ENCODE data around the gene SPEN. TPM values are rescaled to one million over a fixed set of nuclear protein-coding genes. Genes with fewer than 3 reads are reported as not detected.
A peak's percentile ranks its signal among the peaks of the same experiment; 100 is the strongest.

Gene SPEN
- total and polyA plus RNA-seq, 2 of the 13 experiments (the other 11 are each of a cell fraction or from before 2014, with no cell fraction given) = 4.8 to 14.0 TPM

DNA sequence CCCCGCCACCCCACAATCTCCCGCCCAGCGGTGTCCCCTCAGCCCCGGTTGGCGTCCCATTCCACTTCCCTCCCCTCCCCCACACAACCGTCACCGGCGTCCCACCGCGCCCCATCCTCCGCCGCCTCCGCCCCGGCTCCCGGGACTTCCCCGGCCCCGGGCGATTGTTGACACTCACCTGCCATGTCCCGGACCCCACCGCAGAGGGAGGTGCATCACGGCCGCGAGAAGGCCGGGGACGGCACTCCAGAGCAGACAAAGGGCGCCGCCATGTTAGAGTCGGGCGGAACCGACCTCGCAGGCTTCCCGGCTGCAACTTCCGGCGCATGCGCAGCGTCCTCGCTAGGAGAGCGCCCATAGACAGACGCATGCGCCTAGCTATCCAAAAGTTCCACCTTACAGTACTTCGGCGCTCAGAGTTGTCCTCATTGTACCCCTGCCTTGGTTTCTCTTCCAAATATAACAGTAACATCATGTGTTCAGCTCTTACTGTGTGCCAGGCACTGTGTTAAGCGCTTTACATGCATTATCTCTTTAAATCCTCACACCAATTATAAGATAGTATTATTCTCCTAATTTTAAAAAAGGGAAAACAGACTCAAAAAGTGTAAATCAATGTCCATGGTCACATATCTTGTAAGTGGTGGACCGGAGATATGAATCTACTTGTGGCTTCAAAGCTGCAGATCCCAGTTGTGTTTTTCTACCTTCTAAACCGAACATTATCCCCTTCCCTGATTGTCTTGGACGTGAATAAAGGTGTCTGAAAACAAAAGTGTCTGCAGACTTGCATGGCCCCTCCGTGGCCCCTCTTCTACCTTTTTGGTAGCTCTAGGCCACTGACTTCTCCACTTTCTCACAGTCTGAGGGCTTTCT lies 128.5 kb downstream of the SPEN start, which contains the start of gene ZBTB17 (continued):
- TF ChIP-seq ZNF704 (CRISPR knock-in tag; IDR thresholded peaks at IDR 0.05; ENCODE audit: borderline replicate concordance) (peak; percentile 34; the same call in 1 of the 2 replicates), ZNF251 (CRISPR knock-in tag; IDR thresholded peaks at IDR 0.05) (no peak), THRA (CRISPR knock-in tag; IDR thresholded peaks at IDR 0.05; ENCODE audit: borderline replicate concordance) (0 out of 2 replicates have a peak, but pooled peaks have one; percentile 49), NFE2L2 (IDR thresholded peaks at IDR 0.05; ENCODE audit: low read length) (no peak), ZNF282 (IDR thresholded peaks at IDR 0.05; ENCODE audit: partially characterized antibody) (no peak), KLF6 (CRISPR knock-in tag; IDR thresholded peaks at IDR 0.05) (no peak), ZFP90 (CRISPR knock-in tag; IDR thresholded peaks at IDR 0.05; ENCODE audit: borderline replicate concordance) (0 out of 2 replicates have a peak, but pooled peaks have one; percentile 56), MATR3 (CRISPR knock-in tag; IDR thresholded peaks at IDR 0.05) (no peak), KLF15 (CRISPR knock-in tag; IDR thresholded peaks at IDR 0.05; ENCODE audit: borderline replicate concordance) (no peak), JUND (CRISPR knock-in tag; IDR thresholded peaks at IDR 0.05) (0 out of 2 replicates have a peak, but pooled peaks have one; percentile 25)
- TF ChIP-seq, protein P1, sequence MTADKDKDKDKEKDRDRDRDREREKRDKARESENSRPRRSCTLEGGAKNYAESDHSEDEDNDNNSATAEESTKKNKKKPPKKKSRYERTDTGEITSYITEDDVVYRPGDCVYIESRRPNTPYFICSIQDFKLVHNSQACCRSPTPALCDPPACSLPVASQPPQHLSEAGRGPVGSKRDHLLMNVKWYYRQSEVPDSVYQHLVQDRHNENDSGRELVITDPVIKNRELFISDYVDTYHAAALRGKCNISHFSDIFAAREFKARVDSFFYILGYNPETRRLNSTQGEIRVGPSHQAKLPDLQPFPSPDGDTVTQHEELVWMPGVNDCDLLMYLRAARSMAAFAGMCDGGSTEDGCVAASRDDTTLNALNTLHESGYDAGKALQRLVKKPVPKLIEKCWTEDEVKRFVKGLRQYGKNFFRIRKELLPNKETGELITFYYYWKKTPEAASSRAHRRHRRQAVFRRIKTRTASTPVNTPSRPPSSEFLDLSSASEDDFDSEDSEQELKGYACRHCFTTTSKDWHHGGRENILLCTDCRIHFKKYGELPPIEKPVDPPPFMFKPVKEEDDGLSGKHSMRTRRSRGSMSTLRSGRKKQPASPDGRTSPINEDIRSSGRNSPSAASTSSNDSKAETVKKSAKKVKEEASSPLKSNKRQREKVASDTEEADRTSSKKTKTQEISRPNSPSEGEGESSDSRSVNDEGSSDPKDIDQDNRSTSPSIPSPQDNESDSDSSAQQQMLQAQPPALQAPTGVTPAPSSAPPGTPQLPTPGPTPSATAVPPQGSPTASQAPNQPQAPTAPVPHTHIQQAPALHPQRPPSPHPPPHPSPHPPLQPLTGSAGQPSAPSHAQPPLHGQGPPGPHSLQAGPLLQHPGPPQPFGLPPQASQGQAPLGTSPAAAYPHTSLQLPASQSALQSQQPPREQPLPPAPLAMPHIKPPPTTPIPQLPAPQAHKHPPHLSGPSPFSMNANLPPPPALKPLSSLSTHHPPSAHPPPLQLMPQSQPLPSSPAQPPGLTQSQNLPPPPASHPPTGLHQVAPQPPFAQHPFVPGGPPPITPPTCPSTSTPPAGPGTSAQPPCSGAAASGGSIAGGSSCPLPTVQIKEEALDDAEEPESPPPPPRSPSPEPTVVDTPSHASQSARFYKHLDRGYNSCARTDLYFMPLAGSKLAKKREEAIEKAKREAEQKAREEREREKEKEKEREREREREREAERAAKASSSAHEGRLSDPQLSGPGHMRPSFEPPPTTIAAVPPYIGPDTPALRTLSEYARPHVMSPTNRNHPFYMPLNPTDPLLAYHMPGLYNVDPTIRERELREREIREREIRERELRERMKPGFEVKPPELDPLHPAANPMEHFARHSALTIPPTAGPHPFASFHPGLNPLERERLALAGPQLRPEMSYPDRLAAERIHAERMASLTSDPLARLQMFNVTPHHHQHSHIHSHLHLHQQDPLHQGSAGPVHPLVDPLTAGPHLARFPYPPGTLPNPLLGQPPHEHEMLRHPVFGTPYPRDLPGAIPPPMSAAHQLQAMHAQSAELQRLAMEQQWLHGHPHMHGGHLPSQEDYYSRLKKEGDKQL (CRISPR knock-in tag; IDR thresholded peaks at IDR 0.05; ENCODE audit: low read depth) = no peak
- TF ChIP-seq, protein P2, sequence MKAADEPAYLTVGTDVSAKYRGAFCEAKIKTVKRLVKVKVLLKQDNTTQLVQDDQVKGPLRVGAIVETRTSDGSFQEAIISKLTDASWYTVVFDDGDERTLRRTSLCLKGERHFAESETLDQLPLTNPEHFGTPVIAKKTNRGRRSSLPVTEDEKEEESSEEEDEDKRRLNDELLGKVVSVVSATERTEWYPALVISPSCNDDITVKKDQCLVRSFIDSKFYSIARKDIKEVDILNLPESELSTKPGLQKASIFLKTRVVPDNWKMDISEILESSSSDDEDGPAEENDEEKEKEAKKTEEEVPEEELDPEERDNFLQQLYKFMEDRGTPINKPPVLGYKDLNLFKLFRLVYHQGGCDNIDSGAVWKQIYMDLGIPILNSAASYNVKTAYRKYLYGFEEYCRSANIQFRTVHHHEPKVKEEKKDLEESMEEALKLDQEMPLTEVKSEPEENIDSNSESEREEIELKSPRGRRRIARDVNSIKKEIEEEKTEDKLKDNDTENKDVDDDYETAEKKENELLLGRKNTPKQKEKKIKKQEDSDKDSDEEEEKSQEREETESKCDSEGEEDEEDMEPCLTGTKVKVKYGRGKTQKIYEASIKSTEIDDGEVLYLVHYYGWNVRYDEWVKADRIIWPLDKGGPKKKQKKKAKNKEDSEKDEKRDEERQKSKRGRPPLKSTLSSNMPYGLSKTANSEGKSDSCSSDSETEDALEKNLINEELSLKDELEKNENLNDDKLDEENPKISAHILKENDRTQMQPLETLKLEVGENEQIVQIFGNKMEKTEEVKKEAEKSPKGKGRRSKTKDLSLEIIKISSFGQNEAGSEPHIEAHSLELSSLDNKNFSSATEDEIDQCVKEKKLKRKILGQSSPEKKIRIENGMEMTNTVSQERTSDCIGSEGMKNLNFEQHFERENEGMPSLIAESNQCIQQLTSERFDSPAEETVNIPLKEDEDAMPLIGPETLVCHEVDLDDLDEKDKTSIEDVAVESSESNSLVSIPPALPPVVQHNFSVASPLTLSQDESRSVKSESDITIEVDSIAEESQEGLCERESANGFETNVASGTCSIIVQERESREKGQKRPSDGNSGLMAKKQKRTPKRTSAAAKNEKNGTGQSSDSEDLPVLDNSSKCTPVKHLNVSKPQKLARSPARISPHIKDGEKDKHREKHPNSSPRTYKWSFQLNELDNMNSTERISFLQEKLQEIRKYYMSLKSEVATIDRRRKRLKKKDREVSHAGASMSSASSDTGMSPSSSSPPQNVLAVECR (CRISPR knock-in tag; IDR thresholded peaks at IDR 0.05; ENCODE audit: borderline replicate concordance) = peak; percentile 90
- TF ChIP-seq, protein P3, sequence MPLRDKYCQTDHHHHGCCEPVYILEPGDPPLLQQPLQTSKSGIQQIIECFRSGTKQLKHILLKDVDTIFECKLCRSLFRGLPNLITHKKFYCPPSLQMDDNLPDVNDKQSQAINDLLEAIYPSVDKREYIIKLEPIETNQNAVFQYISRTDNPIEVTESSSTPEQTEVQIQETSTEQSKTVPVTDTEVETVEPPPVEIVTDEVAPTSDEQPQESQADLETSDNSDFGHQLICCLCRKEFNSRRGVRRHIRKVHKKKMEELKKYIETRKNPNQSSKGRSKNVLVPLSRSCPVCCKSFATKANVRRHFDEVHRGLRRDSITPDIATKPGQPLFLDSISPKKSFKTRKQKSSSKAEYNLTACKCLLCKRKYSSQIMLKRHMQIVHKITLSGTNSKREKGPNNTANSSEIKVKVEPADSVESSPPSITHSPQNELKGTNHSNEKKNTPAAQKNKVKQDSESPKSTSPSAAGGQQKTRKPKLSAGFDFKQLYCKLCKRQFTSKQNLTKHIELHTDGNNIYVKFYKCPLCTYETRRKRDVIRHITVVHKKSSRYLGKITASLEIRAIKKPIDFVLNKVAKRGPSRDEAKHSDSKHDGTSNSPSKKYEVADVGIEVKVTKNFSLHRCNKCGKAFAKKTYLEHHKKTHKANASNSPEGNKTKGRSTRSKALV (CRISPR knock-in tag; IDR thresholded peaks at IDR 0.05) = 0 out of 2 replicates have a peak, but pooled peaks have one; percentile 24
